Sigmoid colon (tissue), 7 donors: Measurements from ENCODE around the gene OMG. TPM values are rescaled to one million over a fixed set of nuclear protein-coding genes. Genes with fewer than 3 reads are reported as not detected.
"Not testable (repeated sequence)": the region's sequence is repeated elsewhere in the genome, so short reads cannot be mapped to it uniquely, and the experiment has no call there.

Experiments
- DNase-seq: peaks from one replicate; pipeline ENCODE4 v3.0.0-alpha.2; 2019
- H3K27ac ChIP-seq, 4 donors: fragments of 200-600 bp; sonication (generic); one replicate each; pipeline ENCODE4 v1.5.1; 2016 to 2019; ENCODE audit warnings: mild to moderate bottlenecking in 1 of 4
- H3K27me3 ChIP-seq, 3 donors: fragments of 200-600 bp; sonication (generic); one replicate each; pipeline ENCODE4 v1.5.1; 2019; ENCODE audit warnings: mild to moderate bottlenecking in 1 of 3
- H3K36me3 ChIP-seq, 4 donors: fragments of 200-600 bp; sonication (generic); one replicate each; pipeline ENCODE4 v1.5.1; 2016 to 2019
- H3K4me1 ChIP-seq, 4 donors: fragments of 200-600 bp; sonication (generic); one replicate each; pipeline ENCODE4 v1.5.1; 2017 to 2019
- H3K4me3 ChIP-seq, 4 donors: fragments of 200-600 bp; sonication (generic); one replicate each; pipeline ENCODE4 v1.5.1; 2017 to 2019; ENCODE audit warnings: mild to moderate bottlenecking in 2 of 4, moderate library complexity in 1 of 4
- H3K9me3 ChIP-seq, 4 donors: fragments of 200-600 bp in 3 of 4; sonication (generic) in 3 of 4; one replicate each; pipeline versions ENCODE4 v1.5.1 to v1.6.1; 2013 to 2019
- CTCF ChIP-seq, 4 experiments: fragments of 450-650 bp in 3 of 4; fragments of 200-600 bp in 1 of 4; IDR thresholded peaks; one replicate each; pipeline ENCODE4 v1.5.1; 2016 to 2019; ENCODE audit warnings: antibody characterized with exemption in 4 of 4, mild to moderate bottlenecking in 3 of 4, moderate library complexity in 2 of 4
- EP300 ChIP-seq, 4 donors: sonication (generic); formaldehyde crosslinking; IDR thresholded peaks; one replicate each; pipeline ENCODE4 v1.6.1; 2017; ENCODE audit warnings: antibody characterized with exemption in 4 of 4
- POLR2A ChIP-seq, 2 donors: fragments of 450-650 bp; IDR thresholded peaks; one replicate each; pipeline ENCODE4 v1.6.1; 2016; ENCODE audit warnings: antibody characterized with exemption in 2 of 2, mild to moderate bottlenecking in 2 of 2, moderate library complexity in 2 of 2
- POLR2AphosphoS5 ChIP-seq, 4 donors: sonication (generic); formaldehyde crosslinking; IDR thresholded peaks; one replicate each; pipeline ENCODE4 v1.6.1; 2017; ENCODE audit warnings: antibody characterized with exemption in 4 of 4
- WGBS, 2 donors: extraction: QIAGEN DNeasy Blood & Tissue Kit; methylation state at CpG; one replicate each; pipeline ENCODE4 v1.1.7; 2013; 5-methylcytosine and 5-hydroxymethylcytosine counted together
- intact Hi-C: fragments of 100-400 bp; cut with DNase I; formaldehyde crosslinking; loops from one replicate; pipeline ENCODE4 v1.15.1; 2023
- polyA plus RNA-seq, 3 donors: library from polyadenylated mRNA; stranded (reverse); fragments of 200-250 nt; gene quantifications; one replicate each; pipeline ENCODE4 v1.2.3, GENCODE V29; 2013
- total RNA-seq, 4 donors: library from RNA; depleted of rRNA; stranded (reverse); fragments of >200 nt; gene quantifications; one replicate each; pipeline ENCODE4 v1.1.0, GENCODE V29; 2016
- donor health status: healthy with polysubstance abuse.
- donor health status: Bipolar disorder and iron deficiency.
- donor health status: healthy.

OMG gene
- total RNA-seq (1 to 10 TPM in 1 of 4 donors, under 1 TPM in 1, not detected in 2; 0.71 to 3.0 TPM), polyA plus RNA-seq (1 to 10 TPM in 1 of 3 donors, under 1 TPM in 1, not detected in 1; 0.64 to 5.4 TPM)

- Histone ChIP-seq H3K9me3 (no peaks in the 10 kb centered on the region), H3K4me3 (no peak within 1 kb of the TSS), H3K36me3 (peaks cover 0 to 2% (median 0%) of the 10 kb centered on the region in 4 donors), H3K27me3 (no peaks in the 10 kb centered on the region), H3K4me1 (no peaks in the 10 kb centered on the region), H3K27ac (no peak within 1 kb of the TSS)
- TF ChIP-seq EP300 (IDR thresholded peaks at IDR 0.05) = no peak
- TF ChIP-seq CTCF (IDR thresholded peaks at IDR 0.05) = no peak
- TF ChIP-seq POLR2A (IDR thresholded peaks at IDR 0.05) = no peak
- TF ChIP-seq POLR2AphosphoS5 (IDR thresholded peaks at IDR 0.05) = no peak
- WGBS, 2 donors = 94 to 95% methylated on average over 7 of the region's 7 CpGs
- intact Hi-C loops = no loop called here
- DNase-seq = no peak
Observed at GRCh38 chr17:31297090-31297489, at the start of gene OMG. Gene OMG (minus strand): TSS chr17:31297239. CDS start chr17:31296331, 908 bp downstream.

- H3K27me3 ChIP-seq, intact Hi-C loops, H3K27ac ChIP-seq, H3K4me1 ChIP-seq, H3K9me3 ChIP-seq, DNase-seq, H3K4me3 ChIP-seq: not testable (repeated sequence)
- peaks cover 0 to 49% (median 10%) of the 10 kb centered on the region in 4 donors for H3K36me3 ChIP-seq
- WGBS, 2 donors = 89 to 95% methylated on average over 19 to 21 of the region's 34 CpGs
Observed at GRCh38 chr17:31345191-31345747, 48.2 kb upstream of the OMG start.

- intact Hi-C loops = no loop called here
- Histone ChIP-seq H3K36me3 (peaks cover 0 to 75% (median 14%) of the 10 kb centered on the region in 4 donors), H3K4me3 (no peak overlapping the region), H3K27ac (no peak overlapping the region), H3K4me1 (no peaks in the 10 kb centered on the region), H3K27me3 (no peaks in the 10 kb centered on the region), H3K9me3 (no peaks in the 10 kb centered on the region)
- no peak for DNase-seq
- no peak for TF ChIP-seq EP300 (IDR thresholded peaks at IDR 0.05)
- no peak for TF ChIP-seq POLR2A (IDR thresholded peaks at IDR 0.05)
- no peak for TF ChIP-seq POLR2AphosphoS5 (IDR thresholded peaks at IDR 0.05)
- no peak for TF ChIP-seq CTCF (IDR thresholded peaks at IDR 0.05)
- 92 to 94% methylated on average over 6 of the region's 6 CpGs for WGBS, 2 donors
Observed at GRCh38 chr17:31339906-31340661, 43.0 kb upstream of the OMG start.

- TF ChIP-seq EP300 (IDR thresholded peaks at IDR 0.05) (no peak), CTCF (IDR thresholded peaks at IDR 0.05) (no peak), POLR2A (IDR thresholded peaks at IDR 0.05) (no peak), POLR2AphosphoS5 (IDR thresholded peaks at IDR 0.05) (no peak)
- Histone ChIP-seq H3K27ac (no peak overlapping the region), H3K9me3 (no peaks in the 10 kb centered on the region), H3K36me3 (peaks cover 0 to 41% (median 14%) of the 10 kb centered on the region in 4 donors), H3K4me1 (no peaks in the 10 kb centered on the region), H3K27me3 (no peaks in the 10 kb centered on the region), H3K4me3 (no peak overlapping the region)
- intact Hi-C loops = no loop called here
- no peak for DNase-seq
Observed at GRCh38 chr17:31329221-31329620, 32.2 kb upstream of the OMG start.

- H3K4me3 ChIP-seq = no peak overlapping the region
- DNase-seq = no peak
- H3K36me3 ChIP-seq = peaks cover 0 to 41% (median 14%) of the 10 kb centered on the region in 4 donors
- intact Hi-C loops = no loop called here
- H3K27ac ChIP-seq = no peak overlapping the region
- H3K4me1 ChIP-seq = no peaks in the 10 kb centered on the region
- no peaks in the 10 kb centered on the region for H3K27me3 ChIP-seq
- no peaks in the 10 kb centered on the region for H3K9me3 ChIP-seq
- no peak for TF ChIP-seq CTCF (IDR thresholded peaks at IDR 0.05)
- TF ChIP-seq POLR2A (IDR thresholded peaks at IDR 0.05) = no peak
- no peak for TF ChIP-seq EP300 (IDR thresholded peaks at IDR 0.05)
- no peak for TF ChIP-seq POLR2AphosphoS5 (IDR thresholded peaks at IDR 0.05)
Observed at GRCh38 chr17:31328160-31328535, 31.1 kb upstream of the OMG start.
